Heart left ventricle (tissue), 16 donors: ENCODE measurements around the gene C4orf51. TPM values are rescaled to one million over a fixed set of nuclear protein-coding genes. Genes with fewer than 3 reads are reported as not detected.
A peak's percentile ranks its signal among the peaks of the same experiment; 100 is the strongest.

Experiments
- ATAC-seq, 4 donors: fragments of 200-7000 bp; cut with Tn5 transposase; one replicate each; pipeline ENCODE4 v1.9.1; 2020 to 2022; ENCODE audit warnings: moderate library complexity in 4 of 4, mild to moderate bottlenecking in 3 of 4, moderate number of reproducible peaks in 1 of 4
- DNase-seq, 5 donors: peaks; one replicate each; pipeline ENCODE4 v3.0.0-alpha.2; 2020
- H3K27ac ChIP-seq, 12 donors: fragments of 200-600 bp; sonication (generic) in 4 of 12; one replicate each; pipeline versions ENCODE4 v1.5.0 to v1.8.0; 2016 to 2022; ENCODE audit warnings: mild to moderate bottlenecking in 2 of 12
- H3K27me3 ChIP-seq, 9 donors: fragments of 200-600 bp; sonication (generic) in 2 of 9; one replicate each; pipeline versions ENCODE4 v1.5.1 to v1.8.0; 2016 to 2022; ENCODE audit warnings: mild to moderate bottlenecking in 3 of 9
- H3K36me3 ChIP-seq, 9 donors: fragments of 200-600 bp; sonication (generic) in 2 of 9; one replicate each; pipeline versions ENCODE4 v1.5.0 to v1.8.0; 2018 to 2022; ENCODE audit warnings: mild to moderate bottlenecking in 2 of 9
- H3K4me1 ChIP-seq, 12 donors: fragments of 200-600 bp; sonication (generic) in 4 of 12; one replicate each; pipeline versions ENCODE4 v1.5.0 to v1.8.0; 2016 to 2022; ENCODE audit warnings: mild to moderate bottlenecking in 3 of 12
- H3K4me3 ChIP-seq, 12 donors: fragments of 200-600 bp; sonication (generic) in 4 of 12; one replicate each; pipeline versions ENCODE4 v1.5.0 to v1.8.0; 2017 to 2022; ENCODE audit warnings: mild to moderate bottlenecking in 9 of 12, moderate library complexity in 4 of 12
- H3K9me3 ChIP-seq, 12 donors: fragments of 200-600 bp; sonication (generic) in 4 of 12; one replicate each; pipeline versions ENCODE4 v1.5.0 to v1.8.0; 2016 to 2022; ENCODE audit warnings: mild to moderate bottlenecking in 1 of 12
- CTCF ChIP-seq, 12 donors: fragments of 200-600 bp; sonication (generic) in 4 of 12; IDR thresholded peaks; one replicate each; pipeline versions ENCODE4 v1.5.0 to v1.8.0; 2018 to 2022; ENCODE audit warnings: antibody characterized with exemption in 12 of 12, mild to moderate bottlenecking in 5 of 12
- POLR2A ChIP-seq, 2 donors: fragments of 450-650 bp; IDR thresholded peaks; one replicate each; pipeline ENCODE4 v1.6.1; 2017; ENCODE audit warnings: antibody characterized with exemption in 2 of 2, mild to moderate bottlenecking in 2 of 2, moderate library complexity in 2 of 2
- WGBS, 4 donors: extraction: QIAGEN DNeasy Blood & Tissue Kit in 2 of 4; methylation state at CpG; one replicate each; pipeline versions ENCODE4 v1.1.5 to v1.1.7; 2013 to 2018; 5-methylcytosine and 5-hydroxymethylcytosine counted together
- intact Hi-C, 10 donors: fragments of 100-400 bp; cut with DNase I; formaldehyde crosslinking; loops; one replicate each; pipeline versions ENCODE4 v1.11.1 to v1.14.2; 2022
- polyA plus RNA-seq, 2 donors: library from polyadenylated mRNA; stranded (reverse); fragments of 200-250 nt; gene quantifications; one replicate each; pipeline ENCODE4 v1.2.3, GENCODE V29; 2013
- total RNA-seq, 9 donors: library from RNA; depleted of rRNA in 2 of 9; stranded (reverse); fragments of >200 nt in 2 of 9; fragmentation: NEBNext Ultra II Directional in 3 of 9; extraction: Animal tissue kit (Norgen Biotek cat#: 25700) in 3 of 9; gene quantifications; one replicate each; pipeline versions ENCODE4 v1.1.0 to v1.2.4, GENCODE V29; 2016 to 2023
- donor health status: ischemic (EF 13 %, LVEDD 7.1; RV severe dilation, severe dysfunction).
- donor health status: healthy with polysubstance abuse.
- donor health status: DM: no; HTN: yes; CAD: no.
- donor health status: DM: no; HTN: no; CAD: no.
- donor health status: ischemic (EF 25% LVEDD 6.9; RV normal size, moderate dysfunction).
- donor health status: ischemic (EF 25% LVEDD 5.7; RV mildly dilated, moderate dysfunction).
- donor health status: healthy.
- donor health status: DM: yes; HTN: yes; CAD: no.
- donor health status: ischemic (EF 35%, LVEDD 5.7; RV mildly dilated, moderate dysfunction).
- donor health status: nonischemic (EF 11% LVEDD 7.7; RV severe dilation, severe dysfunction).
- donor health status: DM: yes; HTN: yes; CAD: no.
- donor health status: PGD.
- donor health status: ischemic (EF 29% LVEDD 5.4; RV normal size, mild dysfunction).
- donor health status: nonischemic (EF 23%, LVEDD 6.1; RV moderate dilation, normal function).

Gene C4orf51
- total and polyA plus RNA-seq, 11 donors: not detected

- DNase-seq (no peak), ATAC-seq (no peak)
- intact Hi-C loops: loop anchor here in 1 of 10 donors (5.0 kb wide), 1 partner anchor 35 kb away; no protein-coding TSS in a partner anchor
- Histone ChIP-seq H3K27ac (peak overlapping the region in 1 of 12 donors; percentile 70), H3K9me3 (peaks cover 0 to 4% (median 0%) of the 10 kb centered on the region in 12 donors), H3K36me3 (peaks cover 0 to 59% (median 24%) of the 10 kb centered on the region in 9 donors), H3K27me3 (no peaks in the 10 kb centered on the region), H3K4me3 (no peak overlapping the region), H3K4me1 (peaks cover 0 to 9% (median 0%) of the 10 kb centered on the region in 12 donors)
- TF ChIP-seq CTCF (IDR thresholded peaks at IDR 0.05) (no peak), POLR2A (IDR thresholded peaks at IDR 0.05) (no peak)
- 90 to 98% (median 93%) methylated on average over 2 of the region's 2 CpGs for WGBS, 4 donors
Observed at GRCh38 chr4:145772347-145772746, 92.4 kb downstream of the C4orf51 start.

GRCh38 chr4:145773581-145774234, 93.8 kb downstream of the C4orf51 start:
- ATAC-seq: peak; percentile 89 to 97 (median 96)
- peak in 4 of 5 donors; percentile 21 to 49 (median 34) for DNase-seq
- H3K27me3 ChIP-seq: no peaks in the 10 kb centered on the region
- H3K4me1 ChIP-seq: peaks cover 0 to 9% (median 0%) of the 10 kb centered on the region in 12 donors
- no peaks in the 10 kb centered on the region for H3K9me3 ChIP-seq
- intact Hi-C loops: loop anchor here in 1 of 10 donors (5.0 kb wide), 1 partner anchor 36 kb away; no protein-coding TSS in a partner anchor
- 55 to 67% (median 60%) methylated on average over 6 of the region's 6 CpGs for WGBS, 4 donors
- peak overlapping the region in 7 of 12 donors; percentile 24 to 70 (median 38) for H3K27ac ChIP-seq
- peaks cover 0 to 69% (median 26%) of the 10 kb centered on the region in 9 donors for H3K36me3 ChIP-seq
- H3K4me3 ChIP-seq: no peak overlapping the region
- no peak for TF ChIP-seq POLR2A (IDR thresholded peaks at IDR 0.05)
- no peak for TF ChIP-seq CTCF (IDR thresholded peaks at IDR 0.05)

- TF ChIP-seq CTCF (IDR thresholded peaks at IDR 0.05): no peak
- TF ChIP-seq POLR2A (IDR thresholded peaks at IDR 0.05): no peak
- peaks cover 0 to 73% (median 26%) of the 10 kb centered on the region in 9 donors for H3K36me3 ChIP-seq
- H3K9me3 ChIP-seq: no peaks in the 10 kb centered on the region
- ATAC-seq: peak in 1 of 4 donors; percentile 6
- no peak overlapping the region for H3K4me3 ChIP-seq
- WGBS, 4 donors: 89 to 92% (median 91%) methylated on average over 6 of the region's 6 CpGs
- H3K27ac ChIP-seq: peak overlapping the region in 3 of 12 donors; percentile 30 to 70 (median 38)
- DNase-seq: no peak
- no peaks in the 10 kb centered on the region for H3K27me3 ChIP-seq
- intact Hi-C loops: loop anchor here in 1 of 10 donors (5.0 kb wide), 1 partner anchor 37 kb away; no protein-coding TSS in a partner anchor
- peaks cover 0 to 15% (median 0%) of the 10 kb centered on the region in 12 donors for H3K4me1 ChIP-seq
Observed at GRCh38 chr4:145774473-145774872, 94.5 kb downstream of the C4orf51 start.

GRCh38 chr4:145775406-145775805, 95.5 kb downstream of the C4orf51 start:
- peaks cover 0 to 16% (median 0%) of the 10 kb centered on the region in 12 donors for H3K4me1 ChIP-seq
- no peak overlapping the region for H3K27ac ChIP-seq
- intact Hi-C loops: no loop called here
- no peaks in the 10 kb centered on the region for H3K27me3 ChIP-seq
- 96 to 97% (median 96%) methylated on average over 3 of the region's 3 CpGs for WGBS, 4 donors
- no peak for TF ChIP-seq POLR2A (IDR thresholded peaks at IDR 0.05)
- H3K4me3 ChIP-seq: no peak overlapping the region
- peaks cover 0 to 73% (median 26%) of the 10 kb centered on the region in 9 donors for H3K36me3 ChIP-seq
- DNase-seq (no peak), ATAC-seq (no peak)
- no peaks in the 10 kb centered on the region for H3K9me3 ChIP-seq
